Bronchial epithelial cell (primary cell): ENCODE data around the gene GNG8. TPM values are rescaled to one million over a fixed set of nuclear protein-coding genes. Genes with fewer than 3 reads are reported as not detected.

Experiments used
- DNase-seq: peaks from one replicate; pipeline ENCODE4 v3.0.0-alpha.2; 2010; ENCODE audit warnings: low read depth
- FAIRE-seq: peaks from 2 replicates; lab custom pipeline; 2011; peaks lifted over from hg19 to GRCh38; lab: Jason Lieb, UNC
- H3K27me3 ChIP-seq: 2 replicates; pipeline ENCODE4 v1.5.1; 2011; ENCODE audit warnings: low read length; ENCODE audit not compliant: control insufficient read depth, insufficient read depth
- H3K36me3 ChIP-seq: 2 replicates; pipeline ENCODE4 v1.5.1; 2011; ENCODE audit warnings: low read length; ENCODE audit not compliant: control insufficient read depth, insufficient read depth
- H3K4me3 ChIP-seq: 2 replicates; pipeline ENCODE4 v1.5.1; 2011; ENCODE audit warnings: mild to moderate bottlenecking, low read depth, low read length, control low read depth
- CTCF ChIP-seq: IDR thresholded peaks from 2 replicates; pipeline ENCODE4 v1.5.1; 2011; ENCODE audit warnings: mild to moderate bottlenecking, moderate library complexity, low read length, control low read depth, inconsistent platforms; ENCODE audit not compliant: insufficient read depth, severe bottlenecking
- total RNA-seq: library from RNA; depleted of rRNA; stranded (reverse); fragments of >200 nt; gene quantifications from 2 replicates; pipeline ENCODE4 v1.2.1, GENCODE V29; 2014

GNG8 gene
- total RNA-seq, 1 donor from 2014 or later = not detected

GRCh38 chr19:46660008-46660517 lies 24.1 kb upstream of the GNG8 start:
- TF ChIP-seq CTCF = no peak
- no peak overlapping the region for H3K4me3 ChIP-seq
- DNase-seq (no peak), FAIRE-seq (no peak)
- H3K36me3 ChIP-seq = no peaks in the 10 kb centered on the region
- H3K27me3 ChIP-seq = peaks cover 22% of the 10 kb centered on the region

GRCh38 chr19:46659151-46660007 lies 23.4 kb upstream of the GNG8 start:
- no peak overlapping the region for H3K4me3 ChIP-seq
- TF ChIP-seq CTCF = no peak
- no peaks in the 10 kb centered on the region for H3K36me3 ChIP-seq
- peaks cover 22% of the 10 kb centered on the region for H3K27me3 ChIP-seq
- DNase-seq (no peak), FAIRE-seq (no peak)

DNA sequence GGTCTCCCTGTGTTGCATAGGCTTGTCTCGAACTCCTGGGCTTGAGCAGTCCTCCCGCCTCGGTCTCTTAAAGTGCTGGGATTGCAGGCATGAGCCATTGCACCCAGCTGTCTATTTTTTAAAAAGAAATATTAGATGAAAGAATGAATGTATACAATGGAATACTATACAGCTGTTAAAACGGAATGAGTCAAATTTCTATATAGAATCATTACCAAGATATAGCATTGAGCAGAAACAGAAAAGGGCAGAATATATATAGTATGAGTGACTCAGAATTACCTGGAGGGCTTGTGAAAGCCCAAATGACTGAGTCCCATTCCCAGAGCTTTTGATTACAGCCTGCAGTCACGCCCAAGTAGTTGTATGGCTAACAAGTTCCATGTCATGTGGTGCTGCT lies 20.5 kb upstream of the GNG8 start:
- Histone ChIP-seq H3K36me3 (no peaks in the 10 kb centered on the region), H3K4me3 (no peak overlapping the region), H3K27me3 (peaks cover 24% of the 10 kb centered on the region)
- DNase-seq (peak; percentile 15), FAIRE-seq (no peak)
- TF ChIP-seq CTCF = no peak

- Histone ChIP-seq H3K4me3 (no peak overlapping the region), H3K36me3 (no peaks in the 10 kb centered on the region), H3K27me3 (peaks cover 17% of the 10 kb centered on the region)
- DNase-seq (no peak), FAIRE-seq (no peak)
- TF ChIP-seq CTCF = no peak
These were observed 18.7 kb upstream of the GNG8 start for GRCh38 chr19:46654621-46655152.

- no peak for DNase-seq
- no peak for TF ChIP-seq CTCF
- Histone ChIP-seq H3K36me3 (no peaks in the 10 kb centered on the region), H3K27me3 (peaks cover 16% of the 10 kb centered on the region), H3K4me3 (no peak overlapping the region)
- FAIRE-seq = no peak
These were observed 14.4 kb upstream of the GNG8 start for GRCh38 chr19:46650445-46650844.
